ENCODE measurements around the gene PPARD.

The PPARD gene

GRCh38 chr6:35468980-35469750, 126.8 kb downstream of the PPARD start:
- DNase-seq (ENCODE audit: low read depth, low spot score) = no peak

- DNase-seq (ENCODE audit: low read depth, low spot score) = no peak
Observed at GRCh38 chr6:35469751-35470662, 127.6 kb downstream of the PPARD start.

- DNase-seq (ENCODE audit: low read depth, low spot score) = no peak
Observed at GRCh38 chr6:35470663-35471120, 128.3 kb downstream of the PPARD start.

- no peak for DNase-seq (ENCODE audit: low read depth, low spot score)
Observed at GRCh38 chr6:35471836-35472345, 129.5 kb downstream of the PPARD start.

- no peak for DNase-seq (ENCODE audit: low read depth, low spot score)
Observed at GRCh38 chr6:35473075-35473849, 130.9 kb downstream of the PPARD start.

GRCh38 chr6:35473850-35474130, 131.4 kb downstream of the PPARD start:
- DNase-seq (ENCODE audit: low read depth, low spot score) = no peak

- no peak for DNase-seq (ENCODE audit: low read depth, low spot score)
Observed at GRCh38 chr6:35474131-35474941, 132.0 kb downstream of the PPARD start.

- DNase-seq (ENCODE audit: low read depth, low spot score) = no peak
Observed at GRCh38 chr6:35474942-35475570, 132.7 kb downstream of the PPARD start.

- DNase-seq (ENCODE audit: low read depth, low spot score) = no peak
Observed at GRCh38 chr6:35475573-35475972, 133.2 kb downstream of the PPARD start.

- DNase-seq (ENCODE audit: low read depth, low spot score) = no peak
Observed at GRCh38 chr6:35476004-35476403, 133.6 kb downstream of the PPARD start.

- no peak for DNase-seq (ENCODE audit: low read depth, low spot score)
Observed at GRCh38 chr6:35477028-35477427, 134.7 kb downstream of the PPARD start.
